ENCODE measurements around the gene SLC12A2. TPM values are rescaled to one million over a fixed set of nuclear protein-coding genes. Genes with fewer than 3 reads are reported as not detected.

SLC12A2 gene
- total and polyA plus RNA-seq, 12 donors, result 5.6 to 82.6 (median 52.9) TPM

GRCh38 chr5:128135286-128135685 is 51.7 kb downstream of the SLC12A2 start:
- TF ChIP-seq POLR2A (IDR thresholded peaks at IDR 0.05), result no peak
- TF ChIP-seq CTCF (IDR thresholded peaks at IDR 0.05), result no peak
- H3K4me1 ChIP-seq (replicated peaks in 1 of 2), result no peaks in the 10 kb centered on the region
- no peak overlapping the region for H3K27ac ChIP-seq
- no peak for DNase-seq
- no peaks in the 10 kb centered on the region for H3K27me3 ChIP-seq
- H3K4me3 ChIP-seq, result no peak overlapping the region
- no peaks in the 10 kb centered on the region for H3K9me3 ChIP-seq (replicated peaks in 1 of 3)
- intact Hi-C loops (cut with DNase I), result no loop called here
- no peaks in the 10 kb centered on the region for H3K36me3 ChIP-seq (replicated peaks in 1 of 2)

GRCh38 chr5:128143911-128144310 is 60.3 kb downstream of the SLC12A2 start:
- WGBS, 4 donors, result 66 to 99% (median 96%) methylated on average over 2 of the region's 2 CpGs
- no peaks in the 10 kb centered on the region for H3K9me3 ChIP-seq (replicated peaks in 1 of 3)
- intact Hi-C loops (cut with DNase I), result no loop called here
- H3K4me3 ChIP-seq, result no peak overlapping the region
- H3K36me3 ChIP-seq (replicated peaks in 1 of 2), result no peaks in the 10 kb centered on the region
- no peaks in the 10 kb centered on the region for H3K27me3 ChIP-seq
- DNase-seq, result no peak
- no peaks in the 10 kb centered on the region for H3K4me1 ChIP-seq (replicated peaks in 1 of 2)
- TF ChIP-seq POLR2A (IDR thresholded peaks at IDR 0.05), result no peak
- H3K27ac ChIP-seq, result no peak overlapping the region

GRCh38 chr5:128144491-128144890 is 60.9 kb downstream of the SLC12A2 start:
- Histone ChIP-seq H3K27ac (no peak overlapping the region), H3K4me3 (no peak overlapping the region), H3K36me3 (replicated peaks in 1 of 2) (no peaks in the 10 kb centered on the region), H3K9me3 (replicated peaks in 1 of 3) (no peaks in the 10 kb centered on the region), H3K27me3 (no peaks in the 10 kb centered on the region), H3K4me1 (replicated peaks in 1 of 2) (no peaks in the 10 kb centered on the region)
- intact Hi-C loops (cut with DNase I), result no loop called here
- TF ChIP-seq CTCF (IDR thresholded peaks at IDR 0.05) (no peak), POLR2A (IDR thresholded peaks at IDR 0.05) (no peak)
- no peak for DNase-seq
- WGBS, 4 donors, result 90 to 100% (median 94%) methylated on average over 1 of the region's 1 CpG

GRCh38 chr5:128146671-128147070 is 63.1 kb downstream of the SLC12A2 start:
- Histone ChIP-seq H3K4me3 (no peak overlapping the region), H3K4me1 (replicated peaks in 1 of 2) (no peaks in the 10 kb centered on the region), H3K9me3 (replicated peaks in 1 of 3) (no peaks in the 10 kb centered on the region), H3K27me3 (no peaks in the 10 kb centered on the region), H3K36me3 (replicated peaks in 1 of 2) (no peaks in the 10 kb centered on the region), H3K27ac (no peak overlapping the region)
- no peak for DNase-seq
- intact Hi-C loops (cut with DNase I), result no loop called here
- 92 to 95% (median 94%) methylated on average over 2 of the region's 2 CpGs for WGBS, 4 donors
- TF ChIP-seq CTCF (IDR thresholded peaks at IDR 0.05) (no peak), POLR2A (IDR thresholded peaks at IDR 0.05) (no peak)

- H3K36me3 ChIP-seq (replicated peaks in 1 of 2), result peaks cover 0 to 7% of the 10 kb centered on the region in 2 donors
- no peak for TF ChIP-seq POLR2A (IDR thresholded peaks at IDR 0.05)
- no peak for TF ChIP-seq CTCF (IDR thresholded peaks at IDR 0.05)
- intact Hi-C loops (cut with DNase I), result no loop called here
- H3K4me1 ChIP-seq (replicated peaks in 1 of 2), result no peaks in the 10 kb centered on the region
- H3K9me3 ChIP-seq (replicated peaks in 1 of 3), result no peaks in the 10 kb centered on the region
- no peak overlapping the region for H3K4me3 ChIP-seq
- no peaks in the 10 kb centered on the region for H3K27me3 ChIP-seq
- H3K27ac ChIP-seq, result no peak overlapping the region
- WGBS, 4 donors, result 60 to 74% (median 68%) methylated on average over 3 of the region's 3 CpGs
- DNase-seq, result no peak
Observed at GRCh38 chr5:128154943-128155342, 71.4 kb downstream of the SLC12A2 start.
